GM19035 (cell line): ENCODE data around the gene MTUS2.

Source experiments
- ATAC-seq: cut with Tn5 transposase; IDR thresholded peaks from one replicate; pipeline ENCODE4 v1.9.1; 2021; ENCODE audit not compliant: unreplicated experiment

MTUS2 gene

GRCh38 chr13:29103065-29103800, 283.1 kb downstream of the MTUS2 start:
- ATAC-seq, result no peak

GRCh38 chr13:29104461-29104860, 284.3 kb downstream of the MTUS2 start:
- ATAC-seq, result no peak

- ATAC-seq, result no peak
Measured at GRCh38 chr13:29105779-29106178, 285.6 kb downstream of the MTUS2 start.

- no peak for ATAC-seq
Measured at GRCh38 chr13:29106651-29107050, 286.5 kb downstream of the MTUS2 start.

- no peak for ATAC-seq
Measured at GRCh38 chr13:29108068-29108786, 288.1 kb downstream of the MTUS2 start.

- no peak for ATAC-seq
Measured at GRCh38 chr13:29109987-29110386, 289.8 kb downstream of the MTUS2 start.

- no peak for ATAC-seq
Measured at GRCh38 chr13:29111446-29111845, 291.3 kb downstream of the MTUS2 start.

GRCh38 chr13:29115842-29116241, 295.7 kb downstream of the MTUS2 start:
- ATAC-seq, result no peak

- no peak for ATAC-seq
Measured at GRCh38 chr13:29117663-29118062, 297.5 kb downstream of the MTUS2 start.

- no peak for ATAC-seq
Measured at GRCh38 chr13:29118471-29118870, 298.3 kb downstream of the MTUS2 start.

- peak; percentile 78 for ATAC-seq
Measured at GRCh38 chr13:29125191-29125933, 305.2 kb downstream of the MTUS2 start.

- peak; percentile 55 for ATAC-seq
Measured at GRCh38 chr13:29125934-29126424, 305.8 kb downstream of the MTUS2 start.

- ATAC-seq, result no peak
Measured at GRCh38 chr13:29129616-29130015, 309.5 kb downstream of the MTUS2 start.

GRCh38 chr13:29131159-29131558, 311.0 kb downstream of the MTUS2 start:
- no peak for ATAC-seq

- no peak for ATAC-seq
Measured at GRCh38 chr13:29131881-29132668, 311.9 kb downstream of the MTUS2 start.

GRCh38 chr13:29136341-29136740, 316.2 kb downstream of the MTUS2 start:
- ATAC-seq, result no peak

GRCh38 chr13:29137016-29137415, 316.9 kb downstream of the MTUS2 start:
- no peak for ATAC-seq

GRCh38 chr13:29137995-29138394, 317.9 kb downstream of the MTUS2 start:
- no peak for ATAC-seq

- no peak for ATAC-seq
Measured at GRCh38 chr13:29140277-29140676, 320.1 kb downstream of the MTUS2 start.

- no peak for ATAC-seq
Measured at GRCh38 chr13:29143847-29144246, 323.7 kb downstream of the MTUS2 start.

GRCh38 chr13:29154390-29154789, 334.3 kb downstream of the MTUS2 start:
- no peak for ATAC-seq
